AG04450 (cell line): ENCODE results near the gene MAPK8IP2. TPM values are rescaled to one million over a fixed set of nuclear protein-coding genes. Genes with fewer than 3 reads are reported as not detected.

Experiments used
- CTCF ChIA-PET: fragments of 300-600, 350-600 bp; formaldehyde crosslinking; extraction: SDS; loops from one replicate; lab custom pipeline; 2022; ENCODE audit warnings: antibody characterized with exemption, inconsistent platforms; lab: Charles Lee
- POLR2A ChIA-PET: fragments of 350-600 bp; formaldehyde crosslinking; extraction: SDS; loops from one replicate; lab custom pipeline; 2021; ENCODE audit warnings: antibody characterized with exemption, inconsistent platforms; lab: Yijun Ruan, JAX
- DNase-seq: peaks from one replicate; pipeline ENCODE4 v3.0.0-alpha.2; 2011; ENCODE audit warnings: low read depth, low spot score
- H3K27ac ChIP-seq: one replicate; pipeline ENCODE4 v1.5.1; 2012; ENCODE audit warnings: low read depth, low read length, control low read depth
- H3K27me3 ChIP-seq: one replicate; pipeline ENCODE4 v1.6.0; 2012; ENCODE audit warnings: low read length; ENCODE audit not compliant: control insufficient read depth, insufficient read depth
- H3K4me3 ChIP-seq: 2 replicates; pipeline ENCODE4 v1.5.1; 2011; ENCODE audit warnings: mild to moderate bottlenecking, low read depth, low read length, control low read depth
- H3K9me3 ChIP-seq: 2 replicates; pipeline ENCODE4 v1.5.1; 2012; ENCODE audit warnings: low read length; ENCODE audit not compliant: control insufficient read depth, insufficient read depth
- CTCF ChIP-seq: IDR thresholded peaks from 2 replicates; pipeline ENCODE4 v1.5.1; 2011; ENCODE audit warnings: low read depth, low read length, control low read depth, inconsistent platforms
- polyA plus RNA-seq: library from polyadenylated mRNA; depleted of rRNA; stranded (reverse); fragments of >200 nt; gene quantifications from 2 replicates; pipeline ENCODE4 v1.2.3, GENCODE V29; 2011

MAPK8IP2 gene
- polyA plus RNA-seq, 1 experiment = 0.16 TPM

GRCh38 chr22:50570861-50571260 is 29.7 kb upstream of the MAPK8IP2 start:
- Histone ChIP-seq H3K9me3 (no peaks in the 10 kb centered on the region), H3K27me3 (peaks cover 11% of the 10 kb centered on the region), H3K4me3 (no peak overlapping the region), H3K27ac (no peak overlapping the region)
- ChIA-PET CTCF (no interaction called here), POLR2A (no interaction called here)
- DNase-seq = no peak
- no peak for TF ChIP-seq CTCF

GRCh38 chr22:50571264-50572175 is 29.1 kb upstream of the MAPK8IP2 start:
- DNase-seq = no peak
- ChIA-PET POLR2A (no interaction called here), CTCF (interaction anchor here (1.6 kb wide), 1 partner anchor 9 kb away, joined by 12 read pairs; the partner anchor contains the start of gene SYCE3)
- no peak overlapping the region for H3K4me3 ChIP-seq
- TF ChIP-seq CTCF = no peak
- H3K27me3 ChIP-seq = peaks cover 14% of the 10 kb centered on the region
- H3K27ac ChIP-seq = no peak overlapping the region
- H3K9me3 ChIP-seq = no peaks in the 10 kb centered on the region

GRCh38 chr22:50572965-50573364 is 27.6 kb upstream of the MAPK8IP2 start:
- no peak for DNase-seq
- no peak overlapping the region for H3K4me3 ChIP-seq
- peaks cover 18% of the 10 kb centered on the region for H3K27me3 ChIP-seq
- POLR2A ChIA-PET = no interaction called here
- CTCF ChIA-PET = interaction anchor here (1.6 kb wide), 1 partner anchor 10 kb away, joined by 12 read pairs; the partner anchor contains the start of gene SYCE3
- H3K27ac ChIP-seq = no peak overlapping the region
- TF ChIP-seq CTCF = no peak
- H3K9me3 ChIP-seq = no peaks in the 10 kb centered on the region

GRCh38 chr22:50573491-50574382 is 26.9 kb upstream of the MAPK8IP2 start:
- TF ChIP-seq CTCF = no peak
- DNase-seq = no peak
- no peak overlapping the region for H3K4me3 ChIP-seq
- ChIA-PET POLR2A (no interaction called here), CTCF (no interaction called here)
- H3K9me3 ChIP-seq = no peaks in the 10 kb centered on the region
- H3K27ac ChIP-seq = no peak overlapping the region
- H3K27me3 ChIP-seq = peaks cover 18% of the 10 kb centered on the region
